GM11168 (cell line): ENCODE measurements around the gene SDSL.

ENCODE experiments used
- in situ Hi-C: fragments of 300-500 bp; cut with MboI; formaldehyde crosslinking; loops from one replicate; pipeline ENCODE4 v1.12.0; 2022; ENCODE audit warnings: low sequenced_read_pairs; ENCODE audit not compliant: unreplicated experiment

SDSL gene

GRCh38 chr12:113395119-113395518 is 27.1 kb upstream of the SDSL start:
- in situ Hi-C loops = no loop called here

- in situ Hi-C loops = no loop called here
Observed at GRCh38 chr12:113396200-113396599, 26.0 kb upstream of the SDSL start.

- in situ Hi-C loops = no loop called here
Observed at GRCh38 chr12:113396828-113397496, 25.2 kb upstream of the SDSL start.

GRCh38 chr12:113397497-113398197 is 24.5 kb upstream of the SDSL start:
- in situ Hi-C loops = no loop called here

GRCh38 chr12:113398346-113399290 is 23.6 kb upstream of the SDSL start:
- in situ Hi-C loops = no loop called here

DNA sequence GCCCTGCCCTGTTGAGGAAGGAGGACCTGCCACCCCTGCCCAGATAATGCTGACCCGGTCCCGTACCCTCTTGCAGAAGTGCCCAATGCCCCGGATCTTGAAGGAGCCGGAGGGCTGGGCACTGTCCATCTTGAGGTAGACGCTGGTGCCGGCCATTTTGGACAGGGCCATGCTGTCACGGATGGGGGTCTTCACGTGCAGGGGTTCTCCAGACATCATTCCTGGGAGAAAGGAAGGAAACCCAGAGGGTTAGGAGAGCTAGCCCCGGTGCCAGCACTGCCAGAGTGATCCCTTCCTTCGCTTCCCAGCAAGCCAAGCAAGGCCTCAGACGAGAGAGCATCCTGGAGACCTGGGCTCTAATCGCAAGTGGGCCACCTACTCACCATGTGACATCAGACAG is 22.7 kb upstream of the SDSL start:
- in situ Hi-C loops = no loop called here

- in situ Hi-C loops = no loop called here
Observed at GRCh38 chr12:113400362-113400761, 21.8 kb upstream of the SDSL start.

GRCh38 chr12:113401066-113402000 is 20.8 kb upstream of the SDSL start:
- in situ Hi-C loops = no loop called here

DNA sequence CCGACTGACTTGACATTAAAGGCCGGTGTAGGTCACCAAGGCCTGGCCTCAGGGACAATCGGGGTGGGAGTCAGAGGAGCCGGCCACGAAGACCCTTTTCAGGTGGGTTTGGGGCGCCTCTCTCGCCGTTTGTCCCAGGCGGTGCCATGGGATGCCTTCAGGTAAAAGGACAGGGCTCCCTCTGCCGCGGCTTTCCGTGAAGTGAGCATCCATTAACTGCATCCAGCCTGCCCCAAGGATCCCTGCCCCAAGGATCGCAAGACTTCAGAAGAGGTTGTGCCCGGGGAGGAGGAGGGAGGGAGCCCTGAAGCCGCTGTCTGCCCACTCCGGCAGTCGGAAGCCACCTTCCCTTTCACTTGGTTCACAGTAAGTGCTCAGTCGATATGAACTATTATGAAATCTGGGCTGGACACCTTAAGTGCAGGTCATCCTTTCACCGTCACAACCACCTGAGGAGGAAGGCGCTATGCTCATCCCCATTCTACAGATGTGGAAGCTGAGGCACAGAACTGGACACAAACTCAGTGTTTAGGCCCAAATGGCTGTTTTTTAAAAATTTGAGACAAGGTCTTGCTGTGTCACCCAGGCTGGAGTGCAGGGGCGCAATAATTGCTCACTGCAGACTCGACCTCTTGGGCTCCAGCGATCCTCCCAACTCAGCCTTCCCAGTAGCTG is 19.5 kb upstream of the SDSL start:
- in situ Hi-C loops = no loop called here

DNA sequence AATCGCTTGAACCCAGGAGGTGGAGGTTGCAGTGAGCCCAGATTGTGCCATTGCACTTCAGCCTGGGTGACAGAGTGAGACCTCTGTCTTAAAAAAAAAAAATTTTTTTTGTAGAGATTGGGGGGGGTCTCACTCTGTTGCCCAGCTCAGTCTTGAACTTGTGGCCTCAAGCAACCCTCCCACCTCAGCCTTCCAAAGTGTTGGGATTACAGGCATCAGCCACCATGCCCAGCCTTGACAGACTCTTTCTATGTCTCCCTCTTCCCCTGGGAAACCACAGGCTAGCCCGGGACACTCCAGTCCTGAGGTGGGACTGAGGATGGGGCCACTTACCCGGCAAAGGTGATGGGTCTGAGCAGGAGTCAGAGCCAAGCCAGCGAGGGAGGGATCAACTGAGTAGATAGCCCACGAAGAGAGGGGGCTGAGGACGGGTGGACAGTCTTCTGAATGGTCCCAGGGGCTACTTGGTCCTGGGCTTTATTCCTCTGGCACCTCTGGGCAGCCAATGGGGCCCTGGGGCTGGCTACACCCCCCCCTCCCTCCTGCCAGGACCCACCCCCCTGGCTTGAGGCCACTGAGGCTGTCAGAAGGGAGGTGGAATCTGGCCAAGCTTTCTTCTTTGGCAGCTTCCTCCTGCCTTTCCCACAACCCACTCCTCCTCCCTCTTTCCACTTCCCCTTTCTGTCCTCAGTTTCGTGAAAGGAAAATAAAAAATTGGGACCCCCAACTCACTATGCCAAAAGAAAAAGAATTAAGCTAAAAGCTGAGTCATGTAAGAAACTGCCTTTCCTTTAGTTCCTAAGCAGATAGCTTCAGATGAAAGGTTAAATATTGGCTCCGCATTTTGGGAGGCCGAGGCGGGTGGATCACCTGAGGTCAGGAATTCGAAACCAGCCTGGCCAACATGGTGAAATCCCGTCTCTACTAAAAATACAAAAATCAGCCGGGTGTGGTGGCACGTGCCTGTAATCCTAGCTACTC is 18.5 kb upstream of the SDSL start, which contains the start of gene SDS:
Gene SDS, minus strand, starts transcription at position 453 of the 981 bp plus-strand sequence. CDS start 4,179 bp downstream, outside the sequence.
- in situ Hi-C loops = no loop called here

DNA sequence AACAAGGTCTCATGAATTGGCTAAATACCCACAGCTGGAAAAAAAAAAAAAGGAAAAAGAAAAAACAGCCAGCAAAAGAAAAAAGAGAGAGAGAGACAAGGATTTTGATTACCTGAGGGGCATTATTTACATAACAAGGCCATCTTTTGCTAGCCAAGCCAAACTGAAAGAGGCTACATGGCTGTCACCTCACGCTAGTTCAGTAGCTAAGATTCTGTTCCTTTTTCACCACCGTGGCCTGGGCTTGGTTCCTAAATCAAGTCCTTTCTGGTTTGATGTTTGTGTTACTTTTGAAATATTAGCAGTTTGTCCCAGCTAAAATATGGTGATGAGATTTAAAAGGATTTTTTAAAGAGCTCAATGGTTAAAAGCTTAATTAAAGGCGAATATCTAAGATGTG is 16.5 kb upstream of the SDSL start:
- in situ Hi-C loops = no loop called here

- in situ Hi-C loops = no loop called here
Observed at GRCh38 chr12:113407931-113408600, 14.1 kb upstream of the SDSL start.

GRCh38 chr12:113408756-113409298 is 13.4 kb upstream of the SDSL start:
- in situ Hi-C loops = no loop called here

DNA sequence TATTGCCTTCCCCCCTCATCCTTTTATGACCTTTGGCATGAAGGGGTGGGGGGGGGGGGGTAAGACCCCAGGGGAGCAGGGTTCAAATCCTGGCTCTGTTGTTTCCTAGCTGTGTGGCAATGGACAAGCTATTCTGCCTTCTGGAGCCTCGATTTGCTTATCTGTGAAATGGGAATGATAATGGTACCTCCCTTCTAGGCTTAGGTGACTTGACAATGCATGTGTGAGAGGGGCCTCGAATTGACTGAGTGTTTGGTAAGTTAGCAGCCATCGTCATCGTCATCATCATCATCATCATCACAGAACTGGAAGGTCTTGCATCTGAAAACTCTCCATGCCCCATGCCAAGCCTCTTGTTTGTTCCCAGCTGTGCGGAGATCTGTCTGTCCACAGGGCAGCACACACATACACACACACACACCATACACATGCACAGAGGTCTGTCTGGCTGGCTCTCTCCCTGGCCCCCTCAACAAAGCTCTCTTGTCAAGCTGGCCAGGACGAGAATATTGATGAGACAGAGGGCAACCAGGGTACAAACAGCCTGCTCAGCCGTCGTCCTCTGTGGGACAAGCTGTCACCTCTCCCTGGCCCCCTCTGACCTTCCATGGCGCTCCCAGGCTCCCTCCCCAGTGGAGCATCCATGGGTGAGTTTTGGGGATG is 12.6 kb upstream of the SDSL start:
- in situ Hi-C loops = loop anchor here (10.0 kb wide), 1 partner anchor 95 kb away; no protein-coding TSS in a partner anchor

DNA sequence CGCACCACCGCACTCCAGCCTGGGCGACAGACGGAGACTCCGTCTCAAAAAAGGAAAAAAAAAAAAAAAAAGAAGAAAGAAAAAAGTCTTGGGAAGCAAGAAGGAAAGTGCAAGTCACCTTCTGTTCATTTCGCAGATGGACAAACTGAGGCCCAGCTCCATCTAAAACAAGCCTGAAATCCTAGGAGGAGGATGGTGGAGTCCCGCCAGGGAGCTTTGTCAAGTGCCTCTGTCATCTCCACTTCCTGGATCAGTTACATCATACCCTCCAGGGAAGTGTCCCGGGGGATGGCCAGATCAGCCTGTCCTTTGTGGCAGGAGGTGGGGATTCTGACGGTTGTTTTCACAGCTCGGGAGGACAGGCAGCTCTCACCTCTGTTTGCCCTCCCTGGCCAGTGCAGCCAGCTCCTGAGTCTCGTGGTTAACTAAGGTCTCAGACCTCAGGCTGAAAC is 8.7 kb upstream of the SDSL start:
- in situ Hi-C loops = loop anchor here (10.0 kb wide), 1 partner anchor 99 kb away; no protein-coding TSS in a partner anchor

DNA sequence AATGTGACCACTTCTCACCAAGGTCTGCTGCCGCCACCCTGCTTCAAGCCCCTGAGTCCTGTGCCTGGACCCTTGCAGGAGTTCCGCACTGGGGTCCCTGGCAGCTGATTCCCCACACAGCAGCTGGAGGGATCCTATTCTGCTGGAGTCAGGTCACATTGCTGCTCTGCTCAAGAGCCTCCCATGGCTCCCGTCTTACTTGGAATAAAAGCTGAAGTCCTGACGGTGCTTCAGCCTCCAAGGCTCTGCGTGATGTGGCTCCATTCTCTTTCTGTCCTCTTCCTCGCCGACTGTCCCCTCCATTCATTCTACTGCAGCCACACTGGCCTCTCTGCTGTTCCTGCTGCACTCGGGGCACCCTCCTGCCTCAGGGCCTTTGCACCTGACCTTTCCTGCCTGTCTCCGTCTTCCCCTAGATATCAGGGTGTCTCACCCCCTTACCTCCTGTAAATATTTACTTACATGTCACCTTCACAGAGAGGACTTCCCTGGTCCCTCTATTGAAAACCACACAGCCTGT is 7.6 kb upstream of the SDSL start:
- in situ Hi-C loops = loop anchor here (10.0 kb wide), 1 partner anchor 100 kb away; no protein-coding TSS in a partner anchor
